Liver (tissue), 9 donors: ENCODE results near the gene KL. TPM values are rescaled to one million over a fixed set of nuclear protein-coding genes. Genes with fewer than 3 reads are reported as not detected.

ENCODE experiments used
- DNase-seq: peaks from one replicate; pipeline ENCODE4 v3.0.0-alpha.2; 2017; ENCODE audit warnings: low spot score
- H3K27ac ChIP-seq, 2 donors: one replicate each; pipeline ENCODE4 v1.7.0; 2013; ENCODE audit warnings: inconsistent platforms in 2 of 2, low read length in 2 of 2, control low read depth in 1 of 2, low read depth in 1 of 2, mild to moderate bottlenecking in 1 of 2
- H3K27me3 ChIP-seq, 4 donors: one replicate each; pipeline versions ENCODE4 v1.6.1 to v1.7.0; 2013; ENCODE audit warnings: low read length in 3 of 4, inconsistent platforms in 1 of 4, mild to moderate bottlenecking in 1 of 4, moderate library complexity in 1 of 4; ENCODE audit not compliant: control insufficient read depth in 4 of 4, insufficient read depth in 4 of 4
- H3K36me3 ChIP-seq, 4 donors: one replicate each; pipeline versions ENCODE4 v1.6.1 to v1.7.0; 2013; ENCODE audit warnings: low read length in 3 of 4, mild to moderate bottlenecking in 3 of 4, low read depth in 1 of 4, moderate library complexity in 1 of 4; ENCODE audit not compliant: control insufficient read depth in 4 of 4, insufficient read depth in 3 of 4
- H3K4me1 ChIP-seq, 4 donors: one replicate each; pipeline versions ENCODE4 v1.6.1 to v1.7.0; 2013; ENCODE audit warnings: low read length in 3 of 4, mild to moderate bottlenecking in 3 of 4, moderate library complexity in 1 of 4; ENCODE audit not compliant: control insufficient read depth in 4 of 4, insufficient read depth in 4 of 4
- H3K4me3 ChIP-seq, 3 donors: one replicate each; pipeline versions ENCODE4 v1.6.1 to v1.7.0; 2013; ENCODE audit warnings: low read length in 3 of 3, control low read depth in 1 of 3, low read depth in 1 of 3, mild to moderate bottlenecking in 1 of 3
- H3K9ac ChIP-seq, 2 donors: one replicate each; pipeline ENCODE4 v1.7.0; 2013; ENCODE audit warnings: low read length in 2 of 2, mild to moderate bottlenecking in 2 of 2, moderate library complexity in 2 of 2, control low read depth in 1 of 2, low read depth in 1 of 2
- H3K9me3 ChIP-seq, 4 donors: one replicate each; pipeline versions ENCODE4 v1.6.1 to v1.7.0; 2013; ENCODE audit warnings: low read length in 3 of 4; ENCODE audit not compliant: control insufficient read depth in 4 of 4
- ATF3 ChIP-seq: IDR thresholded peaks from 2 replicates; pipeline ENCODE4 v1.6.1; 2016; ENCODE audit warnings: antibody characterized with exemption
- CTCF ChIP-seq: fragments of 150-350 bp; IDR thresholded peaks from 2 replicates; pipeline ENCODE4 v1.5.1; 2017; ENCODE audit warnings: improper control_type of control experiment, low read depth, low read length; ENCODE audit not compliant: missing input control
- EGR1 ChIP-seq, 2 donors: IDR thresholded peaks; 2 replicates each; pipeline ENCODE4 v1.6.1; 2016 to 2018; ENCODE audit warnings: antibody characterized with exemption in 2 of 2, low read depth in 2 of 2
- FOXA1 ChIP-seq: IDR thresholded peaks from 2 replicates; pipeline ENCODE4 v1.6.1; 2016; ENCODE audit warnings: antibody characterized with exemption
- FOXA2 ChIP-seq: IDR thresholded peaks from 2 replicates; pipeline ENCODE4 v1.6.1; 2016; ENCODE audit warnings: antibody characterized with exemption
- GABPA ChIP-seq, 2 donors: IDR thresholded peaks in 1 of 2; conservative IDR thresholded peaks in 1 of 2; 2 replicates each; pipeline ENCODE4 v1.6.1; 2016; ENCODE audit warnings: antibody characterized with exemption in 2 of 2, mild to moderate bottlenecking in 1 of 2, moderate library complexity in 1 of 2
- HNF4A ChIP-seq, 2 donors: conservative IDR thresholded peaks; 2 replicates each; pipeline ENCODE4 v1.6.1; 2016; ENCODE audit warnings: antibody characterized with exemption in 2 of 2, mild to moderate bottlenecking in 2 of 2
- HNF4G ChIP-seq: IDR thresholded peaks from 2 replicates; pipeline ENCODE4 v1.6.1; 2016; ENCODE audit warnings: antibody characterized with exemption
- JUND ChIP-seq, 2 donors: IDR thresholded peaks; 2 replicates each; pipeline ENCODE4 v1.6.1; 2016; ENCODE audit warnings: antibody characterized with exemption in 2 of 2
- MAX ChIP-seq: IDR thresholded peaks from 2 replicates; pipeline ENCODE4 v1.6.1; 2016; ENCODE audit warnings: antibody characterized with exemption
- NR2F2 ChIP-seq: IDR thresholded peaks from 2 replicates; pipeline ENCODE4 v1.6.1; 2016; ENCODE audit warnings: antibody characterized with exemption
- RAD21 ChIP-seq, 2 donors: IDR thresholded peaks; 2 replicates each; pipeline ENCODE4 v1.6.1; 2016; ENCODE audit warnings: antibody characterized with exemption in 2 of 2, mild to moderate bottlenecking in 2 of 2
- RXRA ChIP-seq, 2 donors: IDR thresholded peaks; 2 replicates each; pipeline ENCODE4 v1.6.1; 2017 to 2018; ENCODE audit warnings: antibody characterized with exemption in 2 of 2, mild to moderate bottlenecking in 1 of 2
- SP1 ChIP-seq: IDR thresholded peaks from 2 replicates; pipeline ENCODE4 v1.6.1; 2018; ENCODE audit warnings: antibody characterized with exemption, mild to moderate bottlenecking
- TAF1 ChIP-seq: conservative IDR thresholded peaks from 2 replicates; pipeline ENCODE4 v1.6.1; 2016; ENCODE audit warnings: antibody characterized with exemption, mild to moderate bottlenecking
- YY1 ChIP-seq: IDR thresholded peaks from 2 replicates; pipeline ENCODE4 v1.6.1; 2016; ENCODE audit warnings: antibody characterized with exemption, mild to moderate bottlenecking
- WGBS: extraction: QIAGEN DNeasy Blood & Tissue Kit; methylation state at CpG from one replicate; pipeline ENCODE4 v1.1.7; 2013; 5-methylcytosine and 5-hydroxymethylcytosine counted together
- polyA plus RNA-seq, 2 donors: library from polyadenylated mRNA; stranded (reverse) in 1 of 2; unstranded in 1 of 2; fragments of 200-250 nt in 1 of 2; fragments of >200 nt in 1 of 2; fragmentation: Nextera tagmentation in 1 of 2; extraction: Ambion mirVana in 1 of 2; gene quantifications; one replicate each; pipeline versions ENCODE4 v1.2.1 to v1.2.3, GENCODE V29; 2013 to 2015
- total RNA-seq, 2 donors: library from RNA; depleted of rRNA; stranded (reverse); fragments of >200 nt; gene quantifications; one replicate each; pipeline ENCODE4 v1.2.3, GENCODE V29; 2014
- TF ChIP-seq, protein P1 (sequence below): IDR thresholded peaks from 2 replicates; pipeline ENCODE4 v1.6.1; 2016; ENCODE audit warnings: antibody characterized with exemption, mild to moderate bottlenecking
- TF ChIP-seq, protein P2 (sequence below): IDR thresholded peaks from 2 replicates; pipeline ENCODE4 v1.6.1; 2016; ENCODE audit warnings: antibody characterized with exemption
- donor health status: healthy.
- donor health status: healthy.
- donor health status: healthy.
- donor health status: healthy.
- donor health status: healthy.

Gene KL
- total and polyA plus RNA-seq, 4 donors = 0.13 to 0.92 (median 0.28) TPM

DNA sequence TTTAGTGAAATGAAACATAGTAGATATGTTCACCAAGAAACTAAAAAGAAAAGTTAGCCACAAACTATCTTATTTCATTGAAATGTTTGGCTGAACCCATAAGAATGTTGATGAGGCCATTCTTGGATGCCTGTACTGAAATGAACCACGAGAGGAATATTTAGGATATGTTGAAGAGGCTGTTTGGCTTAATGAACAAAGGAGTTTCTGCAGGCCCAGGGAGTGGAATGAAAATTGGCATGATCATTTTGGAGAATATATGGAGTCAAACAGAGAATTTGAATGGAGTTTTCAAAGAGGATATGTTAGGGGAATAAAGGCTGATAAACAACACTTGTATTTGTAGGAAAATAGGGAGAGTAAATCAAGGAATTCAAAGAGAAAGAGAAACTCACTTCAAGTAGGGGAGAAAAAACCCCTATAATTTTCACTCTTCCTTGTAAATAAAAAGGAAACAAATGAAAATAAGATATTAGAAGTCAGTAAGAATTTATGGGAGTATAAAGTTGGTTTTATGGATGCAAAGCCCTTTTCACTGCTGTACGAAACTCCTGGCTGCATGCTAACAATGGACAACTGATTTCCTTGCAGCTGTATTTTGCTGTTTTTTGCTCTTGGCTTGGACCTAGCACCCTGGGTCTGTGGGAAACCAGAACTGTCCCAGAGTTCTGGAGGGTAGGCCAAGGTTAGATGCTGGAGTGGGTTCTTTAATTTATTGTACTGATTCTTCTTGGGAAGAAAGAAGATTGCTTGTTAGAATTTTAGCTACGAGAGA, 36.5 kb downstream of the KL start:
- H3K9me3 ChIP-seq = peaks cover 0 to 4% (median 0%) of the 10 kb centered on the region in 4 donors
- H3K27ac ChIP-seq = no peak overlapping the region
- H3K9ac ChIP-seq = no peak overlapping the region
- DNase-seq = no peak
- peaks cover 0 to 3% (median 0%) of the 10 kb centered on the region in 4 donors for H3K4me1 ChIP-seq
- no peak overlapping the region for H3K4me3 ChIP-seq
- WGBS = 82% methylated on average over 3 of the region's 3 CpGs
- H3K27me3 ChIP-seq = peaks cover 0 to 4% (median 0%) of the 10 kb centered on the region in 4 donors
- no peak for TF ChIP-seq HNF4A (conservative IDR thresholded peaks at IDR 0.05)
- no peak for TF ChIP-seq GABPA (IDR thresholded peaks at IDR 0.05 in 1 of 2, conservative IDR thresholded peaks at IDR 0.05 in 1 of 2)
- TF ChIP-seq CTCF = no peak
- TF ChIP-seq SP1 = no peak
- TF ChIP-seq YY1 = no peak
- no peak for TF ChIP-seq FOXA2
- TF ChIP-seq ATF3 = no peak
- TF ChIP-seq JUND (IDR thresholded peaks at IDR 0.05) = no peak
- TF ChIP-seq, protein P1, sequence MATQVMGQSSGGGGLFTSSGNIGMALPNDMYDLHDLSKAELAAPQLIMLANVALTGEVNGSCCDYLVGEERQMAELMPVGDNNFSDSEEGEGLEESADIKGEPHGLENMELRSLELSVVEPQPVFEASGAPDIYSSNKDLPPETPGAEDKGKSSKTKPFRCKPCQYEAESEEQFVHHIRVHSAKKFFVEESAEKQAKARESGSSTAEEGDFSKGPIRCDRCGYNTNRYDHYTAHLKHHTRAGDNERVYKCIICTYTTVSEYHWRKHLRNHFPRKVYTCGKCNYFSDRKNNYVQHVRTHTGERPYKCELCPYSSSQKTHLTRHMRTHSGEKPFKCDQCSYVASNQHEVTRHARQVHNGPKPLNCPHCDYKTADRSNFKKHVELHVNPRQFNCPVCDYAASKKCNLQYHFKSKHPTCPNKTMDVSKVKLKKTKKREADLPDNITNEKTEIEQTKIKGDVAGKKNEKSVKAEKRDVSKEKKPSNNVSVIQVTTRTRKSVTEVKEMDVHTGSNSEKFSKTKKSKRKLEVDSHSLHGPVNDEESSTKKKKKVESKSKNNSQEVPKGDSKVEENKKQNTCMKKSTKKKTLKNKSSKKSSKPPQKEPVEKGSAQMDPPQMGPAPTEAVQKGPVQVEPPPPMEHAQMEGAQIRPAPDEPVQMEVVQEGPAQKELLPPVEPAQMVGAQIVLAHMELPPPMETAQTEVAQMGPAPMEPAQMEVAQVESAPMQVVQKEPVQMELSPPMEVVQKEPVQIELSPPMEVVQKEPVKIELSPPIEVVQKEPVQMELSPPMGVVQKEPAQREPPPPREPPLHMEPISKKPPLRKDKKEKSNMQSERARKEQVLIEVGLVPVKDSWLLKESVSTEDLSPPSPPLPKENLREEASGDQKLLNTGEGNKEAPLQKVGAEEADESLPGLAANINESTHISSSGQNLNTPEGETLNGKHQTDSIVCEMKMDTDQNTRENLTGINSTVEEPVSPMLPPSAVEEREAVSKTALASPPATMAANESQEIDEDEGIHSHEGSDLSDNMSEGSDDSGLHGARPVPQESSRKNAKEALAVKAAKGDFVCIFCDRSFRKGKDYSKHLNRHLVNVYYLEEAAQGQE = no peak
- no peak for TF ChIP-seq FOXA1
- TF ChIP-seq RXRA (IDR thresholded peaks at IDR 0.05) = no peak
- no peak for TF ChIP-seq RAD21 (IDR thresholded peaks at IDR 0.05)
- no peak for TF ChIP-seq NR2F2
- no peak for TF ChIP-seq EGR1 (IDR thresholded peaks at IDR 0.05; ENCODE audit: low read depth in 2 of 2)
- TF ChIP-seq MAX = no peak
- no peak for TF ChIP-seq TAF1
- TF ChIP-seq, protein P2, sequence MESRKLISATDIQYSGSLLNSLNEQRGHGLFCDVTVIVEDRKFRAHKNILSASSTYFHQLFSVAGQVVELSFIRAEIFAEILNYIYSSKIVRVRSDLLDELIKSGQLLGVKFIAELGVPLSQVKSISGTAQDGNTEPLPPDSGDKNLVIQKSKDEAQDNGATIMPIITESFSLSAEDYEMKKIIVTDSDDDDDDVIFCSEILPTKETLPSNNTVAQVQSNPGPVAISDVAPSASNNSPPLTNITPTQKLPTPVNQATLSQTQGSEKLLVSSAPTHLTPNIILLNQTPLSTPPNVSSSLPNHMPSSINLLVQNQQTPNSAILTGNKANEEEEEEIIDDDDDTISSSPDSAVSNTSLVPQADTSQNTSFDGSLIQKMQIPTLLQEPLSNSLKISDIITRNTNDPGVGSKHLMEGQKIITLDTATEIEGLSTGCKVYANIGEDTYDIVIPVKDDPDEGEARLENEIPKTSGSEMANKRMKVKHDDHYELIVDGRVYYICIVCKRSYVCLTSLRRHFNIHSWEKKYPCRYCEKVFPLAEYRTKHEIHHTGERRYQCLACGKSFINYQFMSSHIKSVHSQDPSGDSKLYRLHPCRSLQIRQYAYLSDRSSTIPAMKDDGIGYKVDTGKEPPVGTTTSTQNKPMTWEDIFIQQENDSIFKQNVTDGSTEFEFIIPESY = no peak
- TF ChIP-seq HNF4G = no peak
- H3K36me3 ChIP-seq = no peaks in the 10 kb centered on the region
